ENCODE results near the gene FAM200C. TPM values are rescaled to one million over a fixed set of nuclear protein-coding genes. Genes with fewer than 3 reads are reported as not detected.

The FAM200C gene
- polyA plus RNA-seq, 3 donors: 0.08 to 0.39 TPM; not detected in 1

GRCh38 chr5:160367261-160367660 is 32.6 kb downstream of the FAM200C start:
- peaks cover 0 to 6% (median 0%) of the 10 kb centered on the region in 7 donors for H3K9me3 Mint-ChIP-seq
- H3K4me3 ChIP-seq (replicated peaks in 1 of 3; ENCODE audit: low read depth in 2 of 3, low read length in 3 of 3): no peak overlapping the region
- no peaks in the 10 kb centered on the region for H3K79me2 ChIP-seq (ENCODE audit: insufficient read depth, low read length)
- no peaks in the 10 kb centered on the region for H3K36me3 ChIP-seq (replicated peaks in 1 of 2; ENCODE audit: control insufficient read depth in 1 of 2, insufficient read depth in 2 of 2, low read length in 2 of 2)
- H3K36me3 Mint-ChIP-seq: no peaks in the 10 kb centered on the region
- H3K4me2 ChIP-seq (replicated peaks; ENCODE audit: extremely low read depth, low read length, poor library complexity, severe bottlenecking): no peak overlapping the region
- peaks cover 6 to 8% of the 10 kb centered on the region in 2 donors for H3K4me1 ChIP-seq (ENCODE audit: control insufficient read depth in 1 of 2, insufficient read depth in 2 of 2, low read length in 2 of 2)
- no peak overlapping the region for H3K27ac Mint-ChIP-seq
- peaks cover 13% of the 10 kb centered on the region for H3K4me1 Mint-ChIP-seq
- 100% methylated on average over 1 of the region's 2 CpGs for WGBS (ENCODE audit: insufficient coverage)
- DNase-seq: no peak
- H3K27me3 Mint-ChIP-seq (ENCODE audit: low read depth in 3 of 3): peaks cover 28 to 40% (median 33%) of the 10 kb centered on the region in 3 donors
- no peaks in the 10 kb centered on the region for H4K20me1 ChIP-seq (ENCODE audit: insufficient read depth, low read length)
- H3K27me3 ChIP-seq (ENCODE audit: control insufficient read depth in 2 of 2, insufficient read depth in 2 of 2, low read length in 2 of 2): peaks cover 27 to 35% of the 10 kb centered on the region in 2 donors
- H2AFZ ChIP-seq (ENCODE audit: insufficient read depth, low read depth, low read length, poor library complexity, severe bottlenecking): no peak overlapping the region
- intact Hi-C loops (cut with micrococcal nuclease): no loop called here
- no peak for TF ChIP-seq CTCF (IDR thresholded peaks at IDR 0.05)
- no peak overlapping the region for H3K27ac ChIP-seq (ENCODE audit: low read depth in 1 of 2, low read length in 2 of 2)
- no peak overlapping the region for H3K9ac ChIP-seq (ENCODE audit: insufficient read depth, low read length, poor library complexity, severe bottlenecking)
- no peak overlapping the region for H3K4me3 Mint-ChIP-seq
- no peaks in the 10 kb centered on the region for H3K9me3 ChIP-seq (replicated peaks in 1 of 2; ENCODE audit: control insufficient read depth in 1 of 2, insufficient read depth in 1 of 2, low read length in 2 of 2)

- Histone ChIP-seq H3K9ac (ENCODE audit: insufficient read depth, low read length, poor library complexity, severe bottlenecking) (no peak overlapping the region), H3K4me1 (ENCODE audit: control insufficient read depth in 1 of 2, insufficient read depth in 2 of 2, low read length in 2 of 2) (peaks cover 6 to 8% of the 10 kb centered on the region in 2 donors), H3K9me3 (replicated peaks in 1 of 2; ENCODE audit: control insufficient read depth in 1 of 2, insufficient read depth in 1 of 2, low read length in 2 of 2) (no peaks in the 10 kb centered on the region), H3K27ac (ENCODE audit: low read depth in 1 of 2, low read length in 2 of 2) (no peak overlapping the region), H3K4me3 (replicated peaks in 1 of 3; ENCODE audit: low read depth in 2 of 3, low read length in 3 of 3) (no peak overlapping the region), H2AFZ (ENCODE audit: insufficient read depth, low read depth, low read length, poor library complexity, severe bottlenecking) (no peak overlapping the region), H3K79me2 (ENCODE audit: insufficient read depth, low read length) (no peaks in the 10 kb centered on the region), H3K4me2 (replicated peaks; ENCODE audit: extremely low read depth, low read length, poor library complexity, severe bottlenecking) (no peak overlapping the region), H4K20me1 (ENCODE audit: insufficient read depth, low read length) (no peaks in the 10 kb centered on the region), H3K36me3 (replicated peaks in 1 of 2; ENCODE audit: control insufficient read depth in 1 of 2, insufficient read depth in 2 of 2, low read length in 2 of 2) (no peaks in the 10 kb centered on the region), H3K27me3 (ENCODE audit: control insufficient read depth in 2 of 2, insufficient read depth in 2 of 2, low read length in 2 of 2) (peaks cover 17 to 25% of the 10 kb centered on the region in 2 donors)
- intact Hi-C loops (cut with micrococcal nuclease): no loop called here
- no peak overlapping the region for H3K27ac Mint-ChIP-seq
- H3K4me3 Mint-ChIP-seq: no peak overlapping the region
- H3K27me3 Mint-ChIP-seq (ENCODE audit: low read depth in 3 of 3): peaks cover 22 to 30% (median 29%) of the 10 kb centered on the region in 3 donors
- H3K4me1 Mint-ChIP-seq: peaks cover 13% of the 10 kb centered on the region
- peaks cover 0 to 6% (median 0%) of the 10 kb centered on the region in 7 donors for H3K9me3 Mint-ChIP-seq
- WGBS (ENCODE audit: insufficient coverage): no CpG with 5 or more reads among the region's 2 CpGs
- no peak for DNase-seq
- H3K36me3 Mint-ChIP-seq: no peaks in the 10 kb centered on the region
- TF ChIP-seq CTCF (IDR thresholded peaks at IDR 0.05): no peak
Measured at GRCh38 chr5:160366230-160366629, 33.6 kb downstream of the FAM200C start.

Data from CD14-positive monocyte (primary cell).